ENCODE data around the gene HORMAD1. TPM values are rescaled to one million over a fixed set of nuclear protein-coding genes. Genes with fewer than 3 reads are reported as not detected.

The HORMAD1 gene
- total RNA-seq, 1 donor from 2014 or later, result 1.2 TPM

DNA sequence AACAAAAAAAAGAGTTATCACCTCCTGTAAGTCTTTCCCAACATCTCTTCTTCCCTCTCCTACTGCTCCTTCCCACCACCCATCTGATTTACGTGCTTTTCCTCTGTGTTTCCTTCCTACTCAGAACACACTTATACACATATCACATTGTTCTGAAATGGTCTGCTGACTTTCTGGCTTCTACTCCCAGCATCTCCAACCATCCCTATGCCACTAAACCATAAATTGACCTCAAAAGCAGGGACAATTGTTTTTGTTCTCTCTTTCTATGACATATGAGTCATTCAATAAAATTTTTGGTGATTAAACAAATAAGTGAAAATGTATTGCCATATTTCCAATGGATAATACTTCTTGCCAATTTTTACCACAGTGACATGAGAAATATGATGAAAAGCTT, 31.9 kb downstream of the HORMAD1 start:
- DNase-seq (ENCODE audit: extremely low spot score in 2 of 2), result no peak
- Histone ChIP-seq H3K36me3 (peaks cover 0 to 13% of the 10 kb centered on the region in 2 donors), H3K4me1 (peaks cover 7% of the 10 kb centered on the region), H3K27ac (no peak overlapping the region), H3K9me3 (no peaks in the 10 kb centered on the region), H3K4me3 (no peak overlapping the region), H3K27me3 (no peaks in the 10 kb centered on the region)
- TF ChIP-seq CTCF (IDR thresholded peaks at IDR 0.05) (no peak), POLR2A (IDR thresholded peaks at IDR 0.05) (no peak), POLR2AphosphoS5 (IDR thresholded peaks at IDR 0.05; ENCODE audit: insufficient read depth in 1 of 2, low read depth in 1 of 2) (no peak)
- intact Hi-C loops (cut with DNase I), result loop anchor here (1.0 kb wide), 1 partner anchor 21 kb away; no protein-coding TSS in a partner anchor

DNA sequence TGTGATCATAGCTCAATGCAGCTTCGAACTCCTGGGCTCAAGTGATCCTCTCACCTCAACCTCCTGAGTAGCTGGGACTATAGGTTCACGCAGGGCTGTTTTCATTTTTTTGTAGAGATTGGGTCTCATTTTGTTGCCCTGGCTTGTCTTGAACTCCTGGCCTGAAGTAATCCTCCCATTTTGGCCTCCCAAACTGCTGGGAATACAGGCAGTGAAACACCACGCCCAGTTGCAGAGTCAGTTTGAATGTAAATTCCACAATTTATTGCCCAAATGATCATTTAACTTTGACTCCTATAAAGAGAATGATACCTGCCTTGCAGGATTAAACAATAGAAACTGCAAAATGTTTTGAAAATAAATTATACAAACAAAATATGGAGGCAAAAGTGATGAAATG, 34.4 kb downstream of the HORMAD1 start:
- Histone ChIP-seq H3K27me3 (no peaks in the 10 kb centered on the region), H3K9me3 (no peaks in the 10 kb centered on the region), H3K36me3 (peaks cover 0 to 15% of the 10 kb centered on the region in 2 donors), H3K27ac (no peak overlapping the region), H3K4me1 (no peaks in the 10 kb centered on the region), H3K4me3 (no peak overlapping the region)
- DNase-seq (ENCODE audit: extremely low spot score in 2 of 2), result no peak
- TF ChIP-seq POLR2A (IDR thresholded peaks at IDR 0.05) (no peak), CTCF (IDR thresholded peaks at IDR 0.05) (no peak), POLR2AphosphoS5 (IDR thresholded peaks at IDR 0.05; ENCODE audit: insufficient read depth in 1 of 2, low read depth in 1 of 2) (no peak)
- intact Hi-C loops (cut with DNase I), result no loop called here

- H3K27me3 ChIP-seq, result no peaks in the 10 kb centered on the region
- H3K36me3 ChIP-seq, result peaks cover 0 to 15% of the 10 kb centered on the region in 2 donors
- H3K4me1 ChIP-seq, result no peaks in the 10 kb centered on the region
- no peak overlapping the region for H3K4me3 ChIP-seq
- no peak for TF ChIP-seq POLR2AphosphoS5 (IDR thresholded peaks at IDR 0.05; ENCODE audit: insufficient read depth in 1 of 2, low read depth in 1 of 2)
- no peak for TF ChIP-seq CTCF (IDR thresholded peaks at IDR 0.05)
- no peak for TF ChIP-seq POLR2A (IDR thresholded peaks at IDR 0.05)
- no peaks in the 10 kb centered on the region for H3K9me3 ChIP-seq
- DNase-seq (ENCODE audit: extremely low spot score in 2 of 2), result no peak
- H3K27ac ChIP-seq, result no peak overlapping the region
- intact Hi-C loops (cut with DNase I), result no loop called here
Measured at GRCh38 chr1:150683914-150684313, 36.8 kb downstream of the HORMAD1 start.

DNA sequence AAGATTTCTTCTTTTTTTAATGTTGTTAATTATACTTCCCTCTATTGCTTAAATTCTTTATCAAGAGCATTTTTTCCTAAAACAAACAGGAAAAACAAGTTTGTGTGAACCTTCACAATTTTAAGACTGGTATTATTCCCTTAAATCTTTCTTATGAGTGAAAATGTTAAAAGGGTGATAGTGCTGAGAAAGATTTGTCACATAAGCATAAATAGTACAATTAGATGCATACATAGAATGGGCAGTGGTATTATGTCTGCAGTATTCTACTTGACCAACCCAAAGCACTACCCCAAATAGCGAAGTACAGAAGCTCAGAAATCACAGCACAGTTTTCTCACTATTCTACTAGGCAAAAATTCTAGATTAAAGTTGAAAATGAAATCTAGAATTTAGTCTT, 41.7 kb downstream of the HORMAD1 start:
- H3K4me1 ChIP-seq, result no peaks in the 10 kb centered on the region
- H3K27ac ChIP-seq, result no peak overlapping the region
- H3K9me3 ChIP-seq, result no peaks in the 10 kb centered on the region
- intact Hi-C loops (cut with DNase I), result no loop called here
- H3K4me3 ChIP-seq, result no peak overlapping the region
- no peaks in the 10 kb centered on the region for H3K27me3 ChIP-seq
- H3K36me3 ChIP-seq, result peaks cover 0 to 7% of the 10 kb centered on the region in 2 donors
- TF ChIP-seq CTCF (IDR thresholded peaks at IDR 0.05) (no peak), POLR2A (IDR thresholded peaks at IDR 0.05) (no peak), POLR2AphosphoS5 (IDR thresholded peaks at IDR 0.05; ENCODE audit: insufficient read depth in 1 of 2, low read depth in 1 of 2) (no peak)
- DNase-seq (ENCODE audit: extremely low spot score in 2 of 2), result no peak

GRCh38 chr1:150674881-150675280, 45.8 kb downstream of the HORMAD1 start:
- no peak overlapping the region for H3K27ac ChIP-seq
- H3K9me3 ChIP-seq, result no peaks in the 10 kb centered on the region
- TF ChIP-seq CTCF (IDR thresholded peaks at IDR 0.05) (no peak), POLR2A (IDR thresholded peaks at IDR 0.05) (no peak), POLR2AphosphoS5 (IDR thresholded peaks at IDR 0.05; ENCODE audit: insufficient read depth in 1 of 2, low read depth in 1 of 2) (no peak)
- no peak for DNase-seq (ENCODE audit: extremely low spot score in 2 of 2)
- H3K4me1 ChIP-seq, result no peaks in the 10 kb centered on the region
- intact Hi-C loops (cut with DNase I), result no loop called here
- no peaks in the 10 kb centered on the region for H3K27me3 ChIP-seq
- H3K36me3 ChIP-seq, result no peaks in the 10 kb centered on the region
- H3K4me3 ChIP-seq, result no peak overlapping the region

Data from vagina (tissue), 2 donors.